Smooth muscle cell (in vitro differentiated cells): ENCODE measurements around the gene ROR2. TPM values are rescaled to one million over a fixed set of nuclear protein-coding genes. Genes with fewer than 3 reads are reported as not detected.

Experiments used
- DNase-seq: peaks from one replicate; lab custom pipeline; 2025; ENCODE audit not compliant: unreplicated experiment; lab: John Stamatoyannopoulos, UW
- H2AFZ ChIP-seq: fragments of 200-600 bp; sonication (generic); 2 replicates; pipeline ENCODE4 v1.6.0; 2016; ENCODE audit warnings: antibody characterized with exemption, low read depth, mild to moderate bottlenecking
- H3F3A ChIP-seq: fragments of 200-600 bp; sonication (generic); 2 replicates; pipeline ENCODE4 v1.6.0; 2017; ENCODE audit warnings: antibody characterized with exemption, low read depth
- H3K27ac ChIP-seq: fragments of 200-600 bp; sonication (generic); 2 replicates; pipeline ENCODE4 v1.5.1; 2016; ENCODE audit warnings: low read depth, mild to moderate bottlenecking
- H3K27me3 ChIP-seq: fragments of 200-600 bp; sonication (generic); 2 replicates; pipeline ENCODE4 v1.6.1; 2016; ENCODE audit warnings: low read depth, mild to moderate bottlenecking
- H3K36me3 ChIP-seq: fragments of 200-600 bp; sonication (generic); 2 replicates; pipeline ENCODE4 v1.5.1; 2016; ENCODE audit warnings: low read depth
- H3K4me1 ChIP-seq: fragments of 200-600 bp; sonication (generic); 2 replicates; pipeline ENCODE4 v1.5.1; 2016; ENCODE audit warnings: low read depth
- H3K4me2 ChIP-seq: fragments of 200-600 bp; sonication (generic); 2 replicates; pipeline ENCODE4 v1.6.0; 2016; ENCODE audit warnings: mild to moderate bottlenecking
- H3K4me3 ChIP-seq: fragments of 200-600 bp; sonication (generic); 2 replicates; pipeline ENCODE4 v1.5.1; 2016; ENCODE audit warnings: mild to moderate bottlenecking
- H3K79me2 ChIP-seq: fragments of 200-600 bp; sonication (generic); 2 replicates; pipeline ENCODE4 v1.6.0; 2016; ENCODE audit warnings: low read depth, mild to moderate bottlenecking
- H3K9ac ChIP-seq: fragments of 200-600 bp; sonication (generic); 2 replicates; pipeline ENCODE4 v1.6.0; 2016; ENCODE audit warnings: low read depth
- H3K9me3 ChIP-seq: fragments of 200-600 bp; sonication (generic); replicated peaks from 2 replicates; pipeline ENCODE4 v1.5.1; 2016; ENCODE audit warnings: low read depth
- H4K20me1 ChIP-seq: fragments of 200-600 bp; sonication (generic); 2 replicates; pipeline ENCODE4 v1.6.0; 2016; ENCODE audit warnings: low read depth
- WGBS: methylation state at CpG from one replicate; pipeline ENCODE4 v1.1.7; 2016; ENCODE audit warnings: low lambda C conversion rate; 5-methylcytosine and 5-hydroxymethylcytosine counted together
- polyA plus RNA-seq: library from polyadenylated mRNA; unstranded; fragments of >200 nt; fragmentation: Nextera tagmentation; extraction: Ambion mirVana; gene quantifications from 2 replicates; pipeline ENCODE4 v1.2.1, GENCODE V29; 2016
- total RNA-seq: library from RNA; depleted of rRNA; stranded (reverse); fragments of >200 nt; gene quantifications from 2 replicates; pipeline ENCODE4 v1.2.3, GENCODE V29; 2014
- TF ChIP-seq, protein P1 (sequence below): fragments of 200-600 bp; sonication (generic); IDR thresholded peaks from 2 replicates; pipeline ENCODE4 v1.5.1; 2017; ENCODE audit warnings: borderline replicate concordance, mild to moderate bottlenecking, antibody characterized with exemption; ENCODE audit not compliant: insufficient read depth, poor library complexity, severe bottlenecking

ROR2 gene
- total and polyA plus RNA-seq, 2 experiments from 2014 or later = 16.7 to 21.7 TPM

DNA sequence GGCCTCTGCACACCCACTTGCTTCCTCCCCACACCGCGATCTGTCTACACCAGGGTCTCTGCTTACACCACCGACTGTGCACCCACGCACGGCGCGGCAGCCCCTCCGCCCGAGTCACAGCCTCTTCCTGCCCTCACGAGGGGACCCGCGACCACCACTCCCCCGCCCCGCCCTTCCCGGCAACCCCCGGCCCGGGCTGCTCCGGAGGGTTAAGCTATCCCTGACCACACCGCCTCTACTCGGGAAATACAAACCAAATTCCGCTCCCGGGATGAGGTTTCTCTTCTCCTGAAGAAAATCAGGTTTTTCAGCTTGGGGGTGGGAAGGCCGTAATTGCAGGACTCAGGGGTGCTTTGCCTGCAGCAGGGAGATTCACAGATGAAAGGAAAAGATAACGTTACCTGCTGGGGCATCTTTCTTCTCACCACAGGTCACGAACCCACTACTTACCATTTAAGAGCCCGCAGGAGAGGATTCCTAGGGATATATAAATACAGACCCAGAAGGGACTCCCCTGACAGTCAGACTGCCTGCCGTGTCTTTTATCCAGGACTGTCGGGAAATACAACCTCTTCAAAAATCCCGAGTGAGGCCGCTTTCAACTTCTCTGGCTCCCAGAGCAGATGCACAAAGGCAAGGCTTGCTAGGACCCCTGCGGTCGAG, 63.5 kb downstream of the ROR2 start:
- H3K79me2 ChIP-seq = peaks cover 13% of the 10 kb centered on the region
- no peaks in the 10 kb centered on the region for H3K36me3 ChIP-seq

DNA sequence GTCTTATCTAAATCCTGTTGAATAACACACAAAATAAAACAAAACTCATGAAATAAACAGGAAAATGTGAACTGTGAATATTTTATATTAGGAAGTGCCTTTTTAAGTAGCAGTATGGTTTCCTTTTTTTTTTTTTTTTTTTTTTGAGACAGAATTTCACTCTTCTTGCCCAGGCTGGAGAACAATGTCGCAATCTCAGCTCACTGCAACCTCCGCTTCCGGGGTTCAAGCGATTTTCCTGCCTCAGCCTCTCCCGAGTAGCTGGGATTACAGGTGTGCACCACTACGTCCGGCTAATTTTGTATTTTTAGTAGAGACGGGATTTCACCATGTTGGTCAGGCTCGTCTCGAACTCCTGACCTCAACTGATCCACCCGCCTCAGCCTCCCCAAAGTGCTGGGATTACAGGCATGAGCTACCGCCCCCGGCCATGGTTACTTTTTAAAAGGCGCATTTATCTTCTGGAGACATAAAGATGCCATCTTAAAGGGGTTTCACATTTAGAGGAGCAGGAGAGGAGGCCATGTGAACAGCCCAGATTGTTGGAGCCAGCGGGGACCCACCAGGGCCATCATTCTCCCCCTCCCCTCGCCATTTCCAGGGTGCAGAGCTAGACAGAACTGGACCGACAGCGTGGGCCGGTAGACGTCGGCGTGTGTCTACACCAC, 64.1 kb downstream of the ROR2 start:
- H3F3A ChIP-seq = peaks cover 14% of the 10 kb centered on the region
- peak overlapping the region; percentile 80 for H3K4me2 ChIP-seq
- 38% methylated on average over 22 of the region's 22 CpGs for WGBS

More for the DNA sequence above, 63.5 kb downstream of the ROR2 start:
- 10% methylated on average over 24 of the region's 32 CpGs for WGBS
- peak overlapping the region; percentile 15 for H3K4me3 ChIP-seq
- H3K9ac ChIP-seq = peak overlapping the region; percentile 53
- peaks cover 14% of the 10 kb centered on the region for H3F3A ChIP-seq
- DNase-seq = no peak
- no peaks in the 10 kb centered on the region for H4K20me1 ChIP-seq
- H3K4me2 ChIP-seq = peak overlapping the region; percentile 80
- peak overlapping the region; percentile 34 for H2AFZ ChIP-seq
- no peaks in the 10 kb centered on the region for H3K9me3 ChIP-seq
- no peaks in the 10 kb centered on the region for H3K27me3 ChIP-seq
- peaks cover 58% of the 10 kb centered on the region for H3K4me1 ChIP-seq
- TF ChIP-seq, protein P1, sequence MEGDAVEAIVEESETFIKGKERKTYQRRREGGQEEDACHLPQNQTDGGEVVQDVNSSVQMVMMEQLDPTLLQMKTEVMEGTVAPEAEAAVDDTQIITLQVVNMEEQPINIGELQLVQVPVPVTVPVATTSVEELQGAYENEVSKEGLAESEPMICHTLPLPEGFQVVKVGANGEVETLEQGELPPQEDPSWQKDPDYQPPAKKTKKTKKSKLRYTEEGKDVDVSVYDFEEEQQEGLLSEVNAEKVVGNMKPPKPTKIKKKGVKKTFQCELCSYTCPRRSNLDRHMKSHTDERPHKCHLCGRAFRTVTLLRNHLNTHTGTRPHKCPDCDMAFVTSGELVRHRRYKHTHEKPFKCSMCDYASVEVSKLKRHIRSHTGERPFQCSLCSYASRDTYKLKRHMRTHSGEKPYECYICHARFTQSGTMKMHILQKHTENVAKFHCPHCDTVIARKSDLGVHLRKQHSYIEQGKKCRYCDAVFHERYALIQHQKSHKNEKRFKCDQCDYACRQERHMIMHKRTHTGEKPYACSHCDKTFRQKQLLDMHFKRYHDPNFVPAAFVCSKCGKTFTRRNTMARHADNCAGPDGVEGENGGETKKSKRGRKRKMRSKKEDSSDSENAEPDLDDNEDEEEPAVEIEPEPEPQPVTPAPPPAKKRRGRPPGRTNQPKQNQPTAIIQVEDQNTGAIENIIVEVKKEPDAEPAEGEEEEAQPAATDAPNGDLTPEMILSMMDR = no peak
- H3K27ac ChIP-seq = peak overlapping the region; percentile 88

DNA sequence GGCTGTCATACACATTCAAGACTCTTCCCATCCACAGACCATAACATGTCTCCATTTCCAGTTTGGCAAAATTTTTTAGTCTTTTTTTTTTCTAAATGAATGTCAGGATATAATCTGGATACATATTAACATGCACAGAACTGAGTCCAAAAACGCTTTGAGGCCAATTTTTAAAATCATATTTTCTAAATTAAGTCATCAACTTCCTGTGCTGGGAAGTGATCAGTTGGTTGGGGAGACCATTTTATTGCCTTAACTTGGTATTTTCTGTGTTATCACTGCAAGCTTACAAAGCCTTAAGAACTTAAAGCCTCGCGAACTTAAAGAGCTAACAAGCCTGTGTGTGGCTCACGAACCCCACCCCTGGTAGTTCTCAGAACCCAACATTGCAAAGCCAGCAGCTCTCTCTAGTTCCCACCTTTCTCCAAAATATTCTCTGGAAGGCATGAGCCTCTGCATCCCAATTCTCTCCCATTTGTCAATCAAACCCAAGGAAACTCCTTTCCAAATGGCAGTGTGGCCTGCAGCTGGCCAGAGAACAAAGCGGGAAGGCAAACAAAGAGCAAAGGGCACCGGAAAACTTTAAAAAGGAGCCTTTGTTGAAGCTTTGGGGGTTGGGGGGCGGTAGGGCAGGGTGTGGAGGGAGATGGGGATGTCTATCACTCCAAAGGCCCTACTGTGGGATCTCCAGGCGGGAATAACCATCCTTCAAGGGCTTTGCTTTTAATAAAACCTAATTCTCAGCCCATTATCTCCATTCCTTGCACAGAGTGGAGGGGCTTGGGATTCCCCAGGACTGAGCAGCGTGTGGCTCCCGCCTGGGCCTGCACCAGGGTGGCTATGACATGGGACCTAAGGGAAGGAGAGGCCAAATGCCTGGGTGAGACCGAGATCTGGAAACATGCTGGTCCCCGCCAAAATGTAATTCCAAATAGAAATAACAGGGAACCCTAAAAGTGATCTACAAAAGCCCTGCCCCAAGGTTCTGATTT, 65.0 kb downstream of the ROR2 start:
- TF ChIP-seq, protein P1 = no peak
- Histone ChIP-seq H3K4me3 (no peak overlapping the region), H3K27ac (peak overlapping the region; percentile 88), H3K9me3 (no peaks in the 10 kb centered on the region), H3F3A (peaks cover 14% of the 10 kb centered on the region), H3K27me3 (no peaks in the 10 kb centered on the region), H3K9ac (no peak overlapping the region), H2AFZ (no peak overlapping the region), H3K79me2 (peaks cover 15% of the 10 kb centered on the region), H3K4me2 (peak overlapping the region; percentile 80), H3K36me3 (no peaks in the 10 kb centered on the region), H3K4me1 (peaks cover 42% of the 10 kb centered on the region), H4K20me1 (no peaks in the 10 kb centered on the region)
- whole genome bisulfite sequencing = 39% methylated on average over 12 of the region's 12 CpGs
- DNase-seq = no peak

More for the DNA sequence above, 64.1 kb downstream of the ROR2 start:
- no peaks in the 10 kb centered on the region for H3K9me3 ChIP-seq
- peaks cover 51% of the 10 kb centered on the region for H3K4me1 ChIP-seq
- no peaks in the 10 kb centered on the region for H3K27me3 ChIP-seq
- H4K20me1 ChIP-seq = no peaks in the 10 kb centered on the region
- peak overlapping the region; percentile 15 for H3K4me3 ChIP-seq
- TF ChIP-seq, protein P1 = no peak
- no peaks in the 10 kb centered on the region for H3K36me3 ChIP-seq
- peak overlapping the region; percentile 53 for H3K9ac ChIP-seq
- no peak overlapping the region for H2AFZ ChIP-seq
- H3K79me2 ChIP-seq = peaks cover 18% of the 10 kb centered on the region
- peak overlapping the region; percentile 88 for H3K27ac ChIP-seq
- DNase-seq = no peak
